GM12878 (cell line): ENCODE measurements around the gene MCF2L2. TPM values are rescaled to one million over a fixed set of nuclear protein-coding genes. Genes with fewer than 3 reads are reported as not detected.

Experiments used
- ATAC-seq: fragments of 200-7000 bp; cut with Tn5 transposase; 3 replicates; pipeline ENCODE4 v1.9.1; 2020; ENCODE audit warnings: mild to moderate bottlenecking, moderate library complexity
- BruUV-seq: library from RNA; stranded (reverse); fragments of 400-500 nt; replicated peaks from 2 replicates; lab custom pipeline; 2021; lab: Mats Ljungman, UMichigan
- CTCF ChIA-PET: fragments of 300-600 bp; sonication (Branson Sonifier 250); formaldehyde crosslinking; extraction: SDS; loops from one replicate; lab custom pipeline; 2021; ENCODE audit warnings: inconsistent platforms; lab: Yijun Ruan, JAX
- POLR2A ChIA-PET: fragments of 350-600 bp; formaldehyde crosslinking; extraction: SDS; loops from one replicate; lab custom pipeline; 2021; ENCODE audit warnings: inconsistent platforms; lab: Charles Lee
- RAD21 ChIA-PET: fragments of 300-600 bp; sonication (Branson Sonifier 250); formaldehyde crosslinking; loops from one replicate; lab custom pipeline; 2023; ENCODE audit warnings: antibody characterized with exemption; ENCODE audit not compliant: unreplicated experiment; lab: Charles Lee
- SMC1A ChIA-PET: fragments of 300-600 bp; sonication (Branson Sonifier 250); formaldehyde crosslinking; loops from one replicate; lab custom pipeline; 2023; ENCODE audit not compliant: unreplicated experiment, uncharacterized antibody; lab: Charles Lee
- DNase-seq: peaks from one replicate; pipeline ENCODE4 v3.0.0-alpha.2; 2011; ENCODE audit warnings: low read depth, low spot score
- FAIRE-seq: peaks from 3 replicates; lab custom pipeline; 2011; peaks lifted over from hg19 to GRCh38; lab: Jason Lieb, UNC
- H2AFZ ChIP-seq: 2 replicates; pipeline ENCODE4 v1.6.0; 2011; ENCODE audit warnings: low read depth, low read length, control low read depth; ENCODE audit not compliant: control insufficient read depth
- H3K27ac ChIP-seq: 2 replicates; pipeline ENCODE4 v1.5.1; 2011; ENCODE audit warnings: control low read depth; ENCODE audit not compliant: control insufficient read depth, insufficient read depth
- H3K27me3 ChIP-seq, 2 experiments: replicated peaks in 1 of 2; 2 replicates each; pipeline versions ENCODE4 v1.6.0 to v1.6.1; 2011; ENCODE audit warnings: low read length in 1 of 2; ENCODE audit not compliant: control insufficient read depth in 2 of 2, insufficient read depth in 2 of 2
- H3K36me3 ChIP-seq, 2 experiments: 2 replicates each; pipeline ENCODE4 v1.5.1; 2011; ENCODE audit warnings: low read length in 1 of 2; ENCODE audit not compliant: control insufficient read depth in 2 of 2, insufficient read depth in 2 of 2
- H3K4me1 ChIP-seq: 2 replicates; pipeline ENCODE4 v1.6.1; 2011; ENCODE audit warnings: mild to moderate bottlenecking, low read length, moderate library complexity, mixed read lengths; ENCODE audit not compliant: control insufficient read depth, insufficient read depth
- H3K4me2 ChIP-seq: 2 replicates; pipeline ENCODE4 v1.6.0; 2011; ENCODE audit warnings: control low read depth; ENCODE audit not compliant: control insufficient read depth, insufficient read depth
- H3K4me3 ChIP-seq: fragments of 200-600 bp; sonication (generic); 2 replicates; pipeline ENCODE4 v1.5.1; 2016
- H3K79me2 ChIP-seq: 2 replicates; pipeline ENCODE4 v1.6.0; 2011; ENCODE audit warnings: low read length; ENCODE audit not compliant: control insufficient read depth, insufficient read depth
- H3K9ac ChIP-seq: 2 replicates; pipeline ENCODE4 v1.8.0; 2011; ENCODE audit warnings: low read length, control low read depth, mixed read lengths; ENCODE audit not compliant: control insufficient read depth, insufficient read depth
- H3K9me3 ChIP-seq: replicated peaks from 3 replicates; pipeline ENCODE4 v1.5.1; 2011; ENCODE audit warnings: mild to moderate bottlenecking, low read length; ENCODE audit not compliant: control insufficient read depth, insufficient read depth
- H4K20me1 ChIP-seq: 2 replicates; pipeline ENCODE4 v1.6.0; 2011; ENCODE audit not compliant: control insufficient read depth, insufficient read depth
- BACH1 ChIP-seq: fragments of 450-650 bp; IDR thresholded peaks from 2 replicates; pipeline ENCODE4 v1.6.1; 2017; ENCODE audit warnings: mild to moderate bottlenecking, borderline replicate concordance
- FOS ChIP-seq: IDR thresholded peaks from 3 replicates; pipeline ENCODE4 v1.6.1; 2011; ENCODE audit warnings: borderline replicate concordance; ENCODE audit not compliant: insufficient read length; ENCODE audit errors: extremely low read depth
- IRF3 ChIP-seq: fragments of 450-650 bp; IDR thresholded peaks from 2 replicates; pipeline ENCODE4 v1.6.1; 2014; ENCODE audit warnings: mild to moderate bottlenecking
- POLR2A ChIP-seq: IDR thresholded peaks from 2 replicates; pipeline ENCODE4 v1.6.1; 2011; ENCODE audit warnings: low read depth, mild to moderate bottlenecking, low read length
- SIN3A ChIP-seq: IDR thresholded peaks from 2 replicates; pipeline ENCODE4 v1.6.1; 2012; ENCODE audit warnings: low read depth, low read length, improper control_type of control experiment
- SUZ12 ChIP-seq: fragments of 200-600 bp; sonication (generic); IDR thresholded peaks from one replicate; pipeline ENCODE4 v1.6.1; 2018; ENCODE audit warnings: antibody characterized with exemption, mild to moderate bottlenecking; ENCODE audit not compliant: unreplicated experiment
- YY1 ChIP-seq: IDR thresholded peaks from 2 replicates; pipeline ENCODE4 v1.6.1; 2011; ENCODE audit warnings: low read depth, mild to moderate bottlenecking, low read length
- WGBS: methylation state at CpG from one replicate; pipeline ENCODE4 v1.1.6; 2016; ENCODE audit warnings: low lambda C conversion rate; ENCODE audit not compliant: insufficient replicate concordance, insufficient coverage; ENCODE audit errors: missing lambda C conversion rate; 5-methylcytosine and 5-hydroxymethylcytosine counted together
- in situ Hi-C: fragments of 300-500 bp; cut with MboI; formaldehyde crosslinking; loops from 9 replicates; pipeline ENCODE4 v1.14.3; 2018; ENCODE audit warnings: mixed read lengths
- intact Hi-C: fragments of 100-400 bp; cut with micrococcal nuclease; formaldehyde crosslinking; loops from one replicate; pipeline ENCODE4 v1.14.2; 2022; ENCODE audit not compliant: unreplicated experiment
- polyA plus RNA-seq, 11 experiments: library from polyadenylated mRNA; depleted of rRNA in 4 of 11; unstranded in 6 of 11; stranded (reverse) in 5 of 11; fragments of >200 nt; fragmentation: Nextera tagmentation in 4 of 11; fragmentation: Illumina TruSeq in 1 of 11; extraction: Ambion mirVana in 4 of 11; extraction: Trizol in 1 of 11; gene quantifications; 1 replicate in 1 of 11; 2 replicates in 10 of 11; pipeline versions ENCODE4 v1.2.1 to v1.2.3, GENCODE V29; 2011 to 2016; ENCODE audit warnings: inconsistent platforms in 2 of 11, missing spikeins in 2 of 11, low read depth in 1 of 11
- total RNA-seq, 4 experiments: library from RNA; depleted of rRNA in 3 of 4; stranded (reverse); fragments of >200 nt in 3 of 4; fragmentation: Illumina TruSeq in 1 of 4; extraction: Trizol in 1 of 4; gene quantifications; 2 replicates each; pipeline versions ENCODE4 v1.2.1 to v1.2.3, GENCODE V29; 2013 to 2021
- TF ChIP-seq, protein P1 (sequence below): fragments of 450-650 bp; IDR thresholded peaks from 2 replicates; pipeline ENCODE4 v1.6.1; 2017; ENCODE audit warnings: mild to moderate bottlenecking, moderate library complexity

Gene MCF2L2
- total and polyA plus RNA-seq, 10 of the 15 experiments (the other 5 are each of a cell fraction or from before 2014, with no cell fraction given) = 0.37 to 2.8 (median 1.4) TPM

- TF ChIP-seq, protein P1, sequence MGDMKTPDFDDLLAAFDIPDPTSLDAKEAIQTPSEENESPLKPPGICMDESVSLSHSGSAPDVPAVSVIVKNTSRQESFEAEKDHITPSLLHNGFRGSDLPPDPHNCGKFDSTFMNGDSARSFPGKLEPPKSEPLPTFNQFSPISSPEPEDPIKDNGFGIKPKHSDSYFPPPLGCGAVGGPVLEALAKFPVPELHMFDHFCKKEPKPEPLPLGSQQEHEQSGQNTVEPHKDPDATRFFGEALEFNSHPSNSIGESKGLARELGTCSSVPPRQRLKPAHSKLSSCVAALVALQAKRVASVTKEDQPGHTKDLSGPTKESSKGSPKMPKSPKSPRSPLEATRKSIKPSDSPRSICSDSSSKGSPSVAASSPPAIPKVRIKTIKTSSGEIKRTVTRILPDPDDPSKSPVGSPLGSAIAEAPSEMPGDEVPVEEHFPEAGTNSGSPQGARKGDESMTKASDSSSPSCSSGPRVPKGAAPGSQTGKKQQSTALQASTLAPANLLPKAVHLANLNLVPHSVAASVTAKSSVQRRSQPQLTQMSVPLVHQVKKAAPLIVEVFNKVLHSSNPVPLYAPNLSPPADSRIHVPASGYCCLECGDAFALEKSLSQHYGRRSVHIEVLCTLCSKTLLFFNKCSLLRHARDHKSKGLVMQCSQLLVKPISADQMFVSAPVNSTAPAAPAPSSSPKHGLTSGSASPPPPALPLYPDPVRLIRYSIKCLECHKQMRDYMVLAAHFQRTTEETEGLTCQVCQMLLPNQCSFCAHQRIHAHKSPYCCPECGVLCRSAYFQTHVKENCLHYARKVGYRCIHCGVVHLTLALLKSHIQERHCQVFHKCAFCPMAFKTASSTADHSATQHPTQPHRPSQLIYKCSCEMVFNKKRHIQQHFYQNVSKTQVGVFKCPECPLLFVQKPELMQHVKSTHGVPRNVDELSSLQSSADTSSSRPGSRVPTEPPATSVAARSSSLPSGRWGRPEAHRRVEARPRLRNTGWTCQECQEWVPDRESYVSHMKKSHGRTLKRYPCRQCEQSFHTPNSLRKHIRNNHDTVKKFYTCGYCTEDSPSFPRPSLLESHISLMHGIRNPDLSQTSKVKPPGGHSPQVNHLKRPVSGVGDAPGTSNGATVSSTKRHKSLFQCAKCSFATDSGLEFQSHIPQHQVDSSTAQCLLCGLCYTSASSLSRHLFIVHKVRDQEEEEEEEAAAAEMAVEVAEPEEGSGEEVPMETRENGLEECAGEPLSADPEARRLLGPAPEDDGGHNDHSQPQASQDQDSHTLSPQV = no peak
- TF ChIP-seq YY1 = no peak
These were observed 131.5 kb downstream of the MCF2L2 start (continued) for GRCh38 chr3:183296944-183297343.

DNA sequence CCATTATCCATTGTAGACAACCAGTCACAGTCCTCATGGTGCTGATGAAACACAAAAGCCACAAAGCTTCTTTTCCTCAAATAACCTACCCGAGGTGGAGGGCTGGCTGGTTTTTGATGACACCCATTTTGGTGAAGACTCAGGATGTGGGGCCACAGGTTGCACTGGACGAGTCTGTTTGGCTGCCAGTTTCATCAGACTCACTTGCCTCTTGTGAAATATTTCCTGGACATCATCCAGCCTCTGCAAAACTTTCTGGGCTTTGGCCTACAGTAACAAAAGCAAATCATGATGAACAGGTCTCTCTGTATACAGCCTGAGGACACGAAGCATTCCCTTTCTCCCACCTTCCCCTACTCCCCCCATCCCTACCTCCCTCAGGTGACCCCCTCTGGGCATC lies 133.2 kb downstream of the MCF2L2 start:
- no peak for DNase-seq
- H3K36me3 ChIP-seq = no peaks in the 10 kb centered on the region
- H3K79me2 ChIP-seq = no peaks in the 10 kb centered on the region
- no peak for TF ChIP-seq IRF3
- no peak for TF ChIP-seq BACH1
- no peak for TF ChIP-seq POLR2A
- TF ChIP-seq SUZ12 = no peak
- TF ChIP-seq FOS = no peak
- no peak for TF ChIP-seq SIN3A
- TF ChIP-seq, all 136 proteins: peak for 0
- H3K27me3 ChIP-seq = no peaks in the 10 kb centered on the region
- no peak overlapping the region for H3K4me3 ChIP-seq
- no peaks in the 10 kb centered on the region for H4K20me1 ChIP-seq
- CTCF ChIA-PET = interaction anchor here (1.2 kb wide), 1 partner anchor 173 kb away, joined by 3 read pairs; no protein-coding TSS in a partner anchor
- H2AFZ ChIP-seq = no peak overlapping the region
- no peak overlapping the region for H3K27ac ChIP-seq
- 3% methylated on average over 3 of the region's 3 CpGs for WGBS
- no peak overlapping the region for H3K9ac ChIP-seq
- SMC1A ChIA-PET = no interaction called here
- no peak for FAIRE-seq
- in situ Hi-C loops (no loop called here), intact Hi-C loops (no loop called here)
- no peak for ATAC-seq
- no peaks in the 10 kb centered on the region for H3K9me3 ChIP-seq
- no peaks in the 10 kb centered on the region for H3K4me1 ChIP-seq
- H3K4me2 ChIP-seq = no peak overlapping the region
- POLR2A ChIA-PET = no interaction called here
- RAD21 ChIA-PET = interaction anchor here (0.5 kb wide), 1 partner anchor 179 kb away, joined by 3 read pairs; no protein-coding TSS in a partner anchor
- BruUV-seq = no TSS peak
